ENCODE measurements around the gene VCPKMT.
"Not testable (repeated sequence)": the region's sequence is repeated elsewhere in the genome, so short reads cannot be mapped to it uniquely, and the experiment has no call there.

Gene VCPKMT

GRCh38 chr14:50085570-50086320 lies 30.6 kb downstream of the VCPKMT start:
- H3K36me3 ChIP-seq (ENCODE audit: control insufficient read depth in 2 of 2, insufficient read depth in 2 of 2, low read length in 2 of 2) = no peaks in the 10 kb centered on the region
- H3K4me1 ChIP-seq (ENCODE audit: control insufficient read depth in 2 of 2, insufficient read depth in 2 of 2, low read length in 2 of 2) = peaks cover 3 to 4% of the 10 kb centered on the region in 2 donors
- H3K9me3 ChIP-seq (ENCODE audit: control insufficient read depth in 2 of 2, low read length in 2 of 2) = no peaks in the 10 kb centered on the region
- H3K27me3 ChIP-seq (ENCODE audit: control insufficient read depth in 2 of 2, insufficient read depth in 2 of 2, low read length in 2 of 2) = no peaks in the 10 kb centered on the region
- H3K4me3 ChIP-seq (ENCODE audit: low read length in 2 of 2) = no peak overlapping the region
- no peak overlapping the region for H3K9ac ChIP-seq (ENCODE audit: low read depth in 1 of 2, low read length in 2 of 2)
- H3K27ac ChIP-seq (ENCODE audit: low read depth in 2 of 2, low read length in 2 of 2) = peak overlapping the region; percentile 28 to 32

- Histone ChIP-seq H3K4me1 (ENCODE audit: control insufficient read depth in 2 of 2, insufficient read depth in 2 of 2, low read length in 2 of 2) (peaks cover 3 to 4% of the 10 kb centered on the region in 2 donors), H3K27ac (ENCODE audit: low read depth in 2 of 2, low read length in 2 of 2) (peak overlapping the region in 1 of 2 donors; percentile 41), H3K9me3 (ENCODE audit: control insufficient read depth in 2 of 2, low read length in 2 of 2) (no peaks in the 10 kb centered on the region), H3K36me3 (ENCODE audit: control insufficient read depth in 2 of 2, insufficient read depth in 2 of 2, low read length in 2 of 2) (no peaks in the 10 kb centered on the region), H3K9ac (ENCODE audit: low read depth in 1 of 2, low read length in 2 of 2) (no peak overlapping the region), H3K27me3 (ENCODE audit: control insufficient read depth in 2 of 2, insufficient read depth in 2 of 2, low read length in 2 of 2) (no peaks in the 10 kb centered on the region), H3K4me3 (ENCODE audit: low read length in 2 of 2) (no peak overlapping the region)
Measured at GRCh38 chr14:50084666-50085065, 31.7 kb downstream of the VCPKMT start.

- H3K9ac ChIP-seq (ENCODE audit: low read depth in 1 of 2, low read length in 2 of 2) = peak overlapping the region; percentile 13 to 14
- peaks cover 3 to 4% of the 10 kb centered on the region in 2 donors for H3K4me1 ChIP-seq (ENCODE audit: control insufficient read depth in 2 of 2, insufficient read depth in 2 of 2, low read length in 2 of 2)
- no peaks in the 10 kb centered on the region for H3K9me3 ChIP-seq (ENCODE audit: control insufficient read depth in 2 of 2, low read length in 2 of 2)
- H3K4me3 ChIP-seq (ENCODE audit: low read length in 2 of 2) = no peak overlapping the region
- peak overlapping the region; percentile 43 to 80 for H3K27ac ChIP-seq (ENCODE audit: low read depth in 2 of 2, low read length in 2 of 2)
- H3K27me3 ChIP-seq (ENCODE audit: control insufficient read depth in 2 of 2, insufficient read depth in 2 of 2, low read length in 2 of 2) = no peaks in the 10 kb centered on the region
- H3K36me3 ChIP-seq (ENCODE audit: control insufficient read depth in 2 of 2, insufficient read depth in 2 of 2, low read length in 2 of 2) = no peaks in the 10 kb centered on the region
Measured at GRCh38 chr14:50083467-50084337, 32.7 kb downstream of the VCPKMT start.

GRCh38 chr14:50082784-50083466 lies 33.4 kb downstream of the VCPKMT start:
- H3K9ac ChIP-seq (ENCODE audit: low read depth in 1 of 2, low read length in 2 of 2) = peak overlapping the region in 1 of 2 donors; percentile 14
- no peaks in the 10 kb centered on the region for H3K36me3 ChIP-seq (ENCODE audit: control insufficient read depth in 2 of 2, insufficient read depth in 2 of 2, low read length in 2 of 2)
- no peaks in the 10 kb centered on the region for H3K27me3 ChIP-seq (ENCODE audit: control insufficient read depth in 2 of 2, insufficient read depth in 2 of 2, low read length in 2 of 2)
- no peaks in the 10 kb centered on the region for H3K9me3 ChIP-seq (ENCODE audit: control insufficient read depth in 2 of 2, low read length in 2 of 2)
- H3K4me3 ChIP-seq (ENCODE audit: low read length in 2 of 2) = no peak overlapping the region
- H3K27ac ChIP-seq (ENCODE audit: low read depth in 2 of 2, low read length in 2 of 2) = peak overlapping the region; percentile 43 to 80
- H3K4me1 ChIP-seq (ENCODE audit: control insufficient read depth in 2 of 2, insufficient read depth in 2 of 2, low read length in 2 of 2) = peaks cover 3 to 4% of the 10 kb centered on the region in 2 donors

GRCh38 chr14:50082308-50082742 lies 34.0 kb downstream of the VCPKMT start:
- H3K9me3 ChIP-seq (ENCODE audit: control insufficient read depth in 2 of 2, low read length in 2 of 2) = no peaks in the 10 kb centered on the region
- H3K27ac ChIP-seq (ENCODE audit: low read depth in 2 of 2, low read length in 2 of 2) = peak overlapping the region; percentile 37 to 74
- H3K4me3 ChIP-seq (ENCODE audit: low read length in 2 of 2) = no peak overlapping the region
- H3K27me3 ChIP-seq (ENCODE audit: control insufficient read depth in 2 of 2, insufficient read depth in 2 of 2, low read length in 2 of 2) = no peaks in the 10 kb centered on the region
- peaks cover 3 to 4% of the 10 kb centered on the region in 2 donors for H3K4me1 ChIP-seq (ENCODE audit: control insufficient read depth in 2 of 2, insufficient read depth in 2 of 2, low read length in 2 of 2)
- H3K9ac ChIP-seq (ENCODE audit: low read depth in 1 of 2, low read length in 2 of 2) = no peak overlapping the region
- no peaks in the 10 kb centered on the region for H3K36me3 ChIP-seq (ENCODE audit: control insufficient read depth in 2 of 2, insufficient read depth in 2 of 2, low read length in 2 of 2)

GRCh38 chr14:50079103-50079502 lies 37.3 kb downstream of the VCPKMT start:
- H3K9me3 ChIP-seq (ENCODE audit: control insufficient read depth in 2 of 2, low read length in 2 of 2); H3K4me1 ChIP-seq (ENCODE audit: control insufficient read depth in 2 of 2, insufficient read depth in 2 of 2, low read length in 2 of 2); H3K27me3 ChIP-seq (ENCODE audit: control insufficient read depth in 2 of 2, insufficient read depth in 2 of 2, low read length in 2 of 2); H3K27ac ChIP-seq (ENCODE audit: low read depth in 2 of 2, low read length in 2 of 2); H3K4me3 ChIP-seq (ENCODE audit: low read length in 2 of 2); H3K9ac ChIP-seq (ENCODE audit: low read depth in 1 of 2, low read length in 2 of 2); H3K36me3 ChIP-seq (ENCODE audit: control insufficient read depth in 2 of 2, insufficient read depth in 2 of 2, low read length in 2 of 2): not testable (repeated sequence)

GRCh38 chr14:50073663-50074062 lies 42.7 kb downstream of the VCPKMT start:
- H3K27me3 ChIP-seq (ENCODE audit: control insufficient read depth in 2 of 2, insufficient read depth in 2 of 2, low read length in 2 of 2); H3K27ac ChIP-seq (ENCODE audit: low read depth in 2 of 2, low read length in 2 of 2); H3K4me1 ChIP-seq (ENCODE audit: control insufficient read depth in 2 of 2, insufficient read depth in 2 of 2, low read length in 2 of 2); H3K9me3 ChIP-seq (ENCODE audit: control insufficient read depth in 2 of 2, low read length in 2 of 2); H3K9ac ChIP-seq (ENCODE audit: low read depth in 1 of 2, low read length in 2 of 2); H3K4me3 ChIP-seq (ENCODE audit: low read length in 2 of 2); H3K36me3 ChIP-seq (ENCODE audit: control insufficient read depth in 2 of 2, insufficient read depth in 2 of 2, low read length in 2 of 2): not testable (repeated sequence)

GRCh38 chr14:50072395-50072794 lies 44.0 kb downstream of the VCPKMT start:
- Histone ChIP-seq H3K4me3 (ENCODE audit: low read length in 2 of 2) (no peak overlapping the region), H3K9ac (ENCODE audit: low read depth in 1 of 2, low read length in 2 of 2) (no peak overlapping the region), H3K27me3 (ENCODE audit: control insufficient read depth in 2 of 2, insufficient read depth in 2 of 2, low read length in 2 of 2) (no peaks in the 10 kb centered on the region), H3K36me3 (ENCODE audit: control insufficient read depth in 2 of 2, insufficient read depth in 2 of 2, low read length in 2 of 2) (no peaks in the 10 kb centered on the region), H3K27ac (ENCODE audit: low read depth in 2 of 2, low read length in 2 of 2) (no peak overlapping the region), H3K4me1 (ENCODE audit: control insufficient read depth in 2 of 2, insufficient read depth in 2 of 2, low read length in 2 of 2) (peaks cover 3 to 20% of the 10 kb centered on the region in 2 donors), H3K9me3 (ENCODE audit: control insufficient read depth in 2 of 2, low read length in 2 of 2) (no peaks in the 10 kb centered on the region)

- no peaks in the 10 kb centered on the region for H3K36me3 ChIP-seq (ENCODE audit: control insufficient read depth in 2 of 2, insufficient read depth in 2 of 2, low read length in 2 of 2)
- no peaks in the 10 kb centered on the region for H3K9me3 ChIP-seq (ENCODE audit: control insufficient read depth in 2 of 2, low read length in 2 of 2)
Measured at GRCh38 chr14:50070840-50071548, 45.4 kb downstream of the VCPKMT start.

More at GRCh38 chr14:50070840-50071548, 45.4 kb downstream of the VCPKMT start:
- Histone ChIP-seq H3K4me3 (ENCODE audit: low read length in 2 of 2) (no peak overlapping the region), H3K4me1 (ENCODE audit: control insufficient read depth in 2 of 2, insufficient read depth in 2 of 2, low read length in 2 of 2) (peaks cover 3 to 21% of the 10 kb centered on the region in 2 donors), H3K27ac (ENCODE audit: low read depth in 2 of 2, low read length in 2 of 2) (no peak overlapping the region), H3K9ac (ENCODE audit: low read depth in 1 of 2, low read length in 2 of 2) (no peak overlapping the region), H3K27me3 (ENCODE audit: control insufficient read depth in 2 of 2, insufficient read depth in 2 of 2, low read length in 2 of 2) (no peaks in the 10 kb centered on the region)

All from mucosa of rectum (tissue), 2 donors.